ENCODE results near the gene ZNF785. TPM values are rescaled to one million over a fixed set of nuclear protein-coding genes. Genes with fewer than 3 reads are reported as not detected.

The ZNF785 gene
- total RNA-seq, 1 donor from 2014 or later: 16.3 TPM

DNA sequence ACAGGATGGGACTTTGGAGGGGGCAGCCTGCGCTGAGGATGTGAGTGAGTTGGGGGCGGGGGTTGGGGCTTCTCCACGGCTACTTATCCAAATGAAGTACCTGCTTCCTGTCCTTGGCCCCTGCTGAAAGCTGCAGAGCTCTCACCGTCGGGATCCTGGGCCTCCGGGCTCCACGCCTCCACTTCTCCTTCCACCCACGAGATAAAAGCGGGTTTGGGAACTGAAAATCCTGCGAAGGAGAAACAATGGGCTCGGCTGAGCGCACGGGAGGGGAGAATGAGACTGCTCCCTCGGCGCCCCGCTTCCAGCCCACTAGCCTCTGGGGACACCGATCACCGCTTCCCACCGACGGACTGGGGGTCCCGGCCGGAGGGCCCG is 486 bp downstream of the ZNF785 start:
- no peak for DNase-seq

DNA sequence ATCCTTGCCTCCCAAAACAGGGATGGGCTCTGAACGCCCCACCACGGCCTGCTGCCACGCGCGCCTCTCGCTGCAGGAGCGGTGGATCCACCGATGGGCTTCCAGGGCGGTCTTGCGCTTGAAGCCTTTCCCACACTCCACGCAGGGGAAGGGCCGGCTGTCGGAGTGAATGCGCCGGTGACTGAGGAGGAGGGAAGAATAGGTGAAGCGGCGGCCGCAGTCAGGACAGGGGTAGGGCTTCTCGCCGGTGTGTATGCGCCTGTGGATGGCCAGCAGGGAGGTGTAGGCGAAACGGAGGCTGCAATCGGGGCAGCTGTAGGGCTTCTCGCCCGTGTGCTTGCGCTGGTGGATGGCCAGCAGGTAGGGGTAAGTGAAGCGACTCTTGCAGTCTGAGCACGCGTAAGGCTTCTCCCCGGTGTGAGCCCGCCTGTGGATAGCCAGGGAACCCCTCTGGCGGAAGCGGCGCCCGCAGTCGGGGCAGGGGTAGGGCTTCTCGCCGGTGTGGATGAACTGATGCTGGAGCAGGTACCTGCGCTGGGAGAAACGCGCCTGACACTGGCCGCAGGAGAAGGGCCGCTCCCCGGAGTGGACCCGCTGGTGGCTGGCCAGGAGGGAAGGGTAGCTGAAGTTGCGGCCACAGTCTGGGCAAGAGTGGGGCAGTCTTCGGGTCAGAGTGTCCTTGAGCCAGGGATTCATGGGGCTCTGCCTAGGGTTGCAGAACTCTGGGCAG is 2.7 kb downstream of the ZNF785 start:
- H3K27me3 ChIP-seq: no peaks in the 10 kb centered on the region
- peaks cover 36% of the 10 kb centered on the region for H3K36me3 ChIP-seq
- no peak overlapping the region for H3K4me3 ChIP-seq
- intact Hi-C loops (cut with DNase I): no loop called here
- TF ChIP-seq, protein P1, sequence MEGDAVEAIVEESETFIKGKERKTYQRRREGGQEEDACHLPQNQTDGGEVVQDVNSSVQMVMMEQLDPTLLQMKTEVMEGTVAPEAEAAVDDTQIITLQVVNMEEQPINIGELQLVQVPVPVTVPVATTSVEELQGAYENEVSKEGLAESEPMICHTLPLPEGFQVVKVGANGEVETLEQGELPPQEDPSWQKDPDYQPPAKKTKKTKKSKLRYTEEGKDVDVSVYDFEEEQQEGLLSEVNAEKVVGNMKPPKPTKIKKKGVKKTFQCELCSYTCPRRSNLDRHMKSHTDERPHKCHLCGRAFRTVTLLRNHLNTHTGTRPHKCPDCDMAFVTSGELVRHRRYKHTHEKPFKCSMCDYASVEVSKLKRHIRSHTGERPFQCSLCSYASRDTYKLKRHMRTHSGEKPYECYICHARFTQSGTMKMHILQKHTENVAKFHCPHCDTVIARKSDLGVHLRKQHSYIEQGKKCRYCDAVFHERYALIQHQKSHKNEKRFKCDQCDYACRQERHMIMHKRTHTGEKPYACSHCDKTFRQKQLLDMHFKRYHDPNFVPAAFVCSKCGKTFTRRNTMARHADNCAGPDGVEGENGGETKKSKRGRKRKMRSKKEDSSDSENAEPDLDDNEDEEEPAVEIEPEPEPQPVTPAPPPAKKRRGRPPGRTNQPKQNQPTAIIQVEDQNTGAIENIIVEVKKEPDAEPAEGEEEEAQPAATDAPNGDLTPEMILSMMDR (IDR thresholded peaks at IDR 0.05): no peak
- H3K27ac ChIP-seq: no peak overlapping the region
- DNase-seq (no peak), ATAC-seq (no peak)
- H3K9me3 ChIP-seq: no peaks in the 10 kb centered on the region
- H3K4me1 ChIP-seq: peaks cover 14% of the 10 kb centered on the region

More for the DNA sequence above, 486 bp downstream of the ZNF785 start:
- Histone ChIP-seq H3K9me3 (no peaks in the 10 kb centered on the region), H3K27ac (peak overlapping the region; percentile 92), H3K4me3 (peak overlapping the region; percentile 73), H3K36me3 (peaks cover 23% of the 10 kb centered on the region), H3K4me1 (peaks cover 14% of the 10 kb centered on the region), H3K27me3 (no peaks in the 10 kb centered on the region)
- intact Hi-C loops (cut with DNase I): no loop called here
- ATAC-seq: no peak
- TF ChIP-seq, protein P1 (IDR thresholded peaks at IDR 0.05): no peak

DNA sequence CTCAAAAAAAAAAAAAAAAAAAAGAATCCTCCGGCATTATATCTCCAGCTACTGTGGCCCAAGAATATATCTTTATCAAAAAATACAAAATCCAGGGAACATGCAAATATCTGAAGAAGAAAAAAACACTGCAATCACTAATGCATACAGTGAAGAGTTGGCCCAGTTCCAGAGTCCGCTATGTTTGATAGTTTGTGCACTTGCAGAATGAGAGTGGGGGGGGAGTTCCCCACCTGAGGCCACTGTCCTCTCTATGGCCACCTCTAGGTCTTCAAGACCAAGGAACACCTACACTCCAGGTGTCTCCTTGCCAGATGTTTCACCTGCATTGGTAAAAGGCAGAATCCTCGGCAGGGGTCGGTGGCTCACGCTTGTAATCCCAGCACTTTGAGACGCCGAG is 4.0 kb downstream of the ZNF785 start:
- intact Hi-C loops (cut with DNase I): no loop called here

DNA sequence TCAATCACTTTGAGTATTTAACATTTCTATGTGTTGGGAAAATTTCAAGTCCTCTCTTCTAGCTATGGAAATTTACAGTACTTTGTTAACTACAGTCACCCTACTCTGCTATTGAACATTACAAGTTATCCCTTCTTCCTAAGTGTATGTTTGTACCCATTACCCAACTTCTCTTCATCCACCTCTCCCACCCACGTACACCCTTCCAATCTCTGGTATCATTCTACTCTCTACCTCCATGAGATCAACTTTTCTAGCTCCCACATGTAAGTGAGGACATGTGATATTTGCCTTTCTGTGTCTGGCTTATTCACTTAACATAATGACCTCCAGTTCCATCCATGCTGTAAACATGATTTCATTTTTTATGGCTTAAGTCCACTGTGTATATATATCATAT is 10.8 kb downstream of the ZNF785 start:
- ATAC-seq (no peak), DNase-seq (no peak)
- H3K9me3 ChIP-seq: no peaks in the 10 kb centered on the region
- intact Hi-C loops (cut with DNase I): no loop called here
- no peak overlapping the region for H3K27ac ChIP-seq
- peaks cover 17% of the 10 kb centered on the region for H3K4me1 ChIP-seq
- peaks cover 15% of the 10 kb centered on the region for H3K36me3 ChIP-seq
- no peaks in the 10 kb centered on the region for H3K27me3 ChIP-seq
- H3K4me3 ChIP-seq: no peak overlapping the region
- TF ChIP-seq, protein P1 (IDR thresholded peaks at IDR 0.05): no peak

More for the DNA sequence above, 4.0 kb downstream of the ZNF785 start:
- TF ChIP-seq, protein P1 (IDR thresholded peaks at IDR 0.05): no peak
- H3K9me3 ChIP-seq: no peaks in the 10 kb centered on the region
- peaks cover 14% of the 10 kb centered on the region for H3K4me1 ChIP-seq
- no peak overlapping the region for H3K4me3 ChIP-seq
- no peak overlapping the region for H3K27ac ChIP-seq
- H3K36me3 ChIP-seq: peaks cover 39% of the 10 kb centered on the region
- no peaks in the 10 kb centered on the region for H3K27me3 ChIP-seq
- no peak for DNase-seq
- ATAC-seq: no peak

DNA sequence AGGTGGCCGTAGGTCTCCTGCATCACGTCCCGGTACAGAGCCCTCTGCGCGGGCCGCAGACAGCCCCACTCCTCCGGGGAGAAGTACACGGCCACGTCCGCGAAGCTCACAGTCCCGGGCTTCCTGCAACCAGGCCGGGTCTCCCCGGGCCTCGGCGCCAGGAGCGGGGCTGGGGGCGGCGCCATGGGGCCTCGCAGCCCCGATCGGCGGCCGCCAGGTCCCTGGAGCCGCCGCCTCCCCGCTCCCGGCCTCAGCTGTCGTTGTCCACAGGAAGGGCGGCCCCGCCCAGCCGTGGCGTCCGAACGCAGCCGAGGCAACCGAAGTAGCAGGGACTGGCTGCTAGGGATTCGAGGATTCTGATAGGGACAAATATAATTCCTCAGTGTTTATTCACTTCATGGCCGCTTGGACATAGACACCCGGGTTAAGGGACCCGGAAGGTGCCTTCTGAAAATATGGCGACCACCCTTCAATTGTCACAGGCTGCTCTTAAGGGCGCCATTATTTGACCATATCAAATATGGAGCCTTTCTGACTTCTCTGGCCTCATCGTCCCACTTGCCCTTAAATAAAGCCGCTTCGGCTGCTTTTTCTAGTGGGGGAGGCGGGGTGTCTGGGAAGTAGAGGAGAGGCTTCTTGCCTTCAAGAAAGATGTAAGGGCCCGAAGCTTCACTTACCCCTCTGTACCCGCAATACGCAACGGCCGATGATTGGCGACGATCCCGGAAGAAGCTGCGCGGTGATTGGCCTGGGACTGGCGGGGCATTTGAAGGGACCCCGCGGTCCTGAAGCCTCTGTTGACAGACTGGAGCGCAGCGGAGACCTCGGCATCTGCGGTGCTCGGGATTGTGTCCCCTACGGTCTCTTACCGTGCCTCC is 13.8 kb downstream of the ZNF785 start, which contains the start of gene ZNF688:
Gene ZNF688 (minus strand): TSS at position 270 of the 878 bp plus-strand sequence. CDS start 85 bp downstream, at position 185.
- H3K4me1 ChIP-seq: peaks cover 17% of the 10 kb centered on the region
- intact Hi-C loops (cut with DNase I): no loop called here
- DNase-seq (peak; percentile 96), ATAC-seq (peak; percentile 92)
- TF ChIP-seq, protein P1 (IDR thresholded peaks at IDR 0.05): no peak
- no peaks in the 10 kb centered on the region for H3K36me3 ChIP-seq
- peak within 1 kb of the TSS; percentile 88 for H3K4me3 ChIP-seq
- peak within 1 kb of the TSS; percentile 99 for H3K27ac ChIP-seq
- no peaks in the 10 kb centered on the region for H3K27me3 ChIP-seq
- no peaks in the 10 kb centered on the region for H3K9me3 ChIP-seq
